HG03135 (cell line): Measurements from ENCODE around the gene WWOX.

ENCODE experiments used
- ATAC-seq: cut with Tn5 transposase; IDR thresholded peaks from one replicate; pipeline ENCODE4 v1.9.1; 2021; ENCODE audit warnings: mild to moderate bottlenecking, moderate library complexity; ENCODE audit not compliant: unreplicated experiment

WWOX gene

GRCh38 chr16:78140818-78141466 lies 41.5 kb downstream of the WWOX start:
- ATAC-seq = no peak

- no peak for ATAC-seq
Measured at GRCh38 chr16:78142788-78143187, 43.3 kb downstream of the WWOX start.

GRCh38 chr16:78146807-78147206 lies 47.4 kb downstream of the WWOX start:
- ATAC-seq = no peak

- no peak for ATAC-seq
Measured at GRCh38 chr16:78147911-78148401, 48.5 kb downstream of the WWOX start.

- no peak for ATAC-seq
Measured at GRCh38 chr16:78150233-78150632, 50.8 kb downstream of the WWOX start.

GRCh38 chr16:78154729-78155461 lies 55.4 kb downstream of the WWOX start:
- ATAC-seq = no peak

- ATAC-seq = no peak
Measured at GRCh38 chr16:78155791-78156345, 56.4 kb downstream of the WWOX start.

- no peak for ATAC-seq
Measured at GRCh38 chr16:78161023-78161729, 61.7 kb downstream of the WWOX start.

- no peak for ATAC-seq
Measured at GRCh38 chr16:78163772-78164670, 64.6 kb downstream of the WWOX start.

- no peak for ATAC-seq
Measured at GRCh38 chr16:78170494-78170933, 71.1 kb downstream of the WWOX start.

GRCh38 chr16:78175287-78175686 lies 75.8 kb downstream of the WWOX start:
- no peak for ATAC-seq

- no peak for ATAC-seq
Measured at GRCh38 chr16:78176435-78176834, 77.0 kb downstream of the WWOX start.

GRCh38 chr16:78177218-78177617 lies 77.8 kb downstream of the WWOX start:
- no peak for ATAC-seq

GRCh38 chr16:78177987-78178386 lies 78.5 kb downstream of the WWOX start:
- no peak for ATAC-seq

GRCh38 chr16:78179666-78180065 lies 80.2 kb downstream of the WWOX start:
- ATAC-seq = no peak

- no peak for ATAC-seq
Measured at GRCh38 chr16:78180349-78180748, 80.9 kb downstream of the WWOX start.

GRCh38 chr16:78183437-78184237 lies 84.2 kb downstream of the WWOX start:
- no peak for ATAC-seq

- ATAC-seq = no peak
Measured at GRCh38 chr16:78184238-78185183, 85.1 kb downstream of the WWOX start.
